GM19043 (cell line): Measurements from ENCODE around the gene IQGAP3.
"Not testable (repeated sequence)": the region's sequence is repeated elsewhere in the genome, so short reads cannot be mapped to it uniquely, and the experiment has no call there.

ENCODE experiments used
- ATAC-seq: cut with Tn5 transposase; IDR thresholded peaks from one replicate; pipeline ENCODE4 v1.9.1; 2021; ENCODE audit warnings: low read depth; ENCODE audit not compliant: unreplicated experiment

Gene IQGAP3, protein sequence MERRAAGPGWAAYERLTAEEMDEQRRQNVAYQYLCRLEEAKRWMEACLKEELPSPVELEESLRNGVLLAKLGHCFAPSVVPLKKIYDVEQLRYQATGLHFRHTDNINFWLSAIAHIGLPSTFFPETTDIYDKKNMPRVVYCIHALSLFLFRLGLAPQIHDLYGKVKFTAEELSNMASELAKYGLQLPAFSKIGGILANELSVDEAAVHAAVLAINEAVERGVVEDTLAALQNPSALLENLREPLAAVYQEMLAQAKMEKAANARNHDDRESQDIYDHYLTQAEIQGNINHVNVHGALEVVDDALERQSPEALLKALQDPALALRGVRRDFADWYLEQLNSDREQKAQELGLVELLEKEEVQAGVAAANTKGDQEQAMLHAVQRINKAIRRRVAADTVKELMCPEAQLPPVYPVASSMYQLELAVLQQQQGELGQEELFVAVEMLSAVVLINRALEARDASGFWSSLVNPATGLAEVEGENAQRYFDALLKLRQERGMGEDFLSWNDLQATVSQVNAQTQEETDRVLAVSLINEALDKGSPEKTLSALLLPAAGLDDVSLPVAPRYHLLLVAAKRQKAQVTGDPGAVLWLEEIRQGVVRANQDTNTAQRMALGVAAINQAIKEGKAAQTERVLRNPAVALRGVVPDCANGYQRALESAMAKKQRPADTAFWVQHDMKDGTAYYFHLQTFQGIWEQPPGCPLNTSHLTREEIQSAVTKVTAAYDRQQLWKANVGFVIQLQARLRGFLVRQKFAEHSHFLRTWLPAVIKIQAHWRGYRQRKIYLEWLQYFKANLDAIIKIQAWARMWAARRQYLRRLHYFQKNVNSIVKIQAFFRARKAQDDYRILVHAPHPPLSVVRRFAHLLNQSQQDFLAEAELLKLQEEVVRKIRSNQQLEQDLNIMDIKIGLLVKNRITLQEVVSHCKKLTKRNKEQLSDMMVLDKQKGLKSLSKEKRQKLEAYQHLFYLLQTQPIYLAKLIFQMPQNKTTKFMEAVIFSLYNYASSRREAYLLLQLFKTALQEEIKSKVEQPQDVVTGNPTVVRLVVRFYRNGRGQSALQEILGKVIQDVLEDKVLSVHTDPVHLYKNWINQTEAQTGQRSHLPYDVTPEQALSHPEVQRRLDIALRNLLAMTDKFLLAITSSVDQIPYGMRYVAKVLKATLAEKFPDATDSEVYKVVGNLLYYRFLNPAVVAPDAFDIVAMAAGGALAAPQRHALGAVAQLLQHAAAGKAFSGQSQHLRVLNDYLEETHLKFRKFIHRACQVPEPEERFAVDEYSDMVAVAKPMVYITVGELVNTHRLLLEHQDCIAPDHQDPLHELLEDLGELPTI (N-terminal part only)

DNA sequence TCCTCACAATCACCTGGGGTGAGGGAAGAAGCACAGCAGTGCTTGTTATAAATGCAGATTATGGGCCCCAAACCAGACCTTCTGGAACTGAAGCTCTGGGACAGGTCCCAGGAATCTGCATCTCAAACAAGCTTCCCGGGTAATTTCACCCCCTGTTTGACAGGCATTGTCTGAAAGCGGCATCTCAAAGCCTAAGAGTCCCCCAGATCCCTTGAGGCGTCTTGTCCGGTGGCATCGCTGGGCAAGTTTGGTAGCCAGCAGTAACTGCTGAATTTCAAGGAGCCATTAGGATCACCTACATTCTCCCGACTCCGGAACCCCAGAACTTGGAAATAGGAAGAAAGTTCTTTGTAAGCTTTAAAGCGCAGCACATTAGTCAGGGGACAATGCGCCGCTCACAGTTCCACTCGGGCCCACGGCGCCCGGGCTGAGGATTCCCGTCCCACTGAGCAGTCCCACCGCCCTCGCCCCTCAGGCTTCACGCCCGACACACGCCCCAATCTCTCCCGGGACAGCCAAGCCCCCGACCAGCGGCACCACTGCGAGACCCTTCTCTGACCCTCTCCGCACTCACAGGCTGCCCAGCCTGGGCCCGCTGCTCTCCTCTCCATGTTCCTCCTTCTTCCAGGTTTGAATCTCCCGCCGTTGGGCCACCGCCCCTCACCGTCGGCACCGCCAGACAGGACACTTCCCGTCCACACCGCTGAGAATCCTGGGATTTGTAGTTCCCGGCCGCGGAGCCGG lies at the start of gene IQGAP3:
TSS of gene IQGAP3 (minus strand) at position 647 of the 744 bp plus-strand sequence. CDS start at position 611, 36 bp downstream.
- ATAC-seq: no peak

DNA sequence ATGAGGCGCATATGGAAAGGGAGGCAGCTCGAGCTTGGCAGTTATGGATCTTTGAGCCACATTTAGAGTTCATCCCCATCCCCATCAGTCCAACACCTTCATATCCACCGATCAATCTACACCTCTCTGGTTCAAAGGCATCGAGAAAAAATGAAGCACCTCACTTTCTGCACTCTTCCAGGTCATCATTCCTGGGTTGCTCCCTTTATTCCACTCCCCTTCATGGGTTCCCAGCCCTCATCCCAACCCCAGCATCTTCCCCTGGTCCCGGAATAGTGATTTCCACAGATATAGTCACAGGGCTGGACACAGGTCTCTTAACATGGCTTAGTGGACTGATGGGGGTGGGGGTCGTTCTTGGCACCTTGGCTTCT lies 47.2 kb upstream of the IQGAP3 start:
- ATAC-seq: no peak

DNA sequence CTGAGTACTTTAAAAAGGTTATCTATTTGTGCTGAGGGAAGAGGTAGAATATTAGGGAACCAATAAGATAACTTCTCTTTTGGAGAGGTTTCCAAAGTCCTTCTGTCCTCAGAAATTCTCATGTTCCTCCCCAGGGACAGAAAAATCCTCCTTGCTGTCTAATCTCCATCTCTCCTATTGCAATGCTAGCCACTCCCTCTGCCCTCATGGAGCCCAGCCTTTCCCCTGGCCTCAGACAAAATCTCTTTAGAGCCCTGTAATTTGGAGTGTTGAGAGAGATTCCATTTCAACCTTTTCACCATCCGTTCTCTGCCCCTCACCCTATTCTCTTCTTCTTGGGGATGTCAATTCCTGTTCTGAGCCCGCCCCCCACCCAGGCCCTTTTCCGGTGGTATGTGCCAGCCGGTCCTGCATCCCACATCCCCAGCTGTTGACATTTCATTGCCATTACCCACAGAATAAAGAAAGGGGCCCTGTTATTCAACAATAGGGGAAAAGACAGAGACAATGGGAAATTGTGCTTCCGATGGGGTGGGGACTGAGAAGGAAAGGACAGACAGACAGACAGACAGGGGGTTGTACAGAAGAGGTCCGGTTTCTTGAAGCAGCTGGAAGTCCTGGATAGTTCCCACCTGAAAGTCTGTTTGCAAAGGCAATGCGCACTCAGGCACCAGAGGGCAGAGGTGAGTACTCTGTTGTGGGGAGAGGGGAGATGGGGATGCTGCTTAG lies 46.7 kb upstream of the IQGAP3 start, which contains the start of gene HAPLN2:
TSS of gene HAPLN2 (plus strand) at position 563 of the 729 bp plus-strand sequence. CDS start 4,076 bp downstream, outside the sequence.
- ATAC-seq: no peak

DNA sequence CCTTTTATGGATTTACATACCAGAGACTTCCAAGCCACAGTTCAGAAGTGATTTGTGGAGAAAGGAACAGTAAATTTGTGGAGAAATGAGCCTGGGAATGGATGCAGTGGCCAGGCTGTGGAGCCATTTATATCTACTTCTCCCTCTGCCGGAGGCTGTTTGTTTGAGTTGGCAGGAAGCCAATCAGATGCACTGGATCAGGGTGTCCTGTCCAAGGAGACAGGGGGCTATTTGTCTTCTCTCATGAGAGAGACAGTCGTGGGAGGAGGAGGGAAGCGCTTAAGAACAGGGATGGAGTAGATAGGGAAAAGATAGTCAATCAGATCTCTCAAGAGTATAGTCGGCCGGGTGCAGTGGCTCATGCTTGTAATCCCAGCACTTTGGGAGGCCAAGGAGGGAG lies 44.1 kb upstream of the IQGAP3 start:
- no peak for ATAC-seq

DNA sequence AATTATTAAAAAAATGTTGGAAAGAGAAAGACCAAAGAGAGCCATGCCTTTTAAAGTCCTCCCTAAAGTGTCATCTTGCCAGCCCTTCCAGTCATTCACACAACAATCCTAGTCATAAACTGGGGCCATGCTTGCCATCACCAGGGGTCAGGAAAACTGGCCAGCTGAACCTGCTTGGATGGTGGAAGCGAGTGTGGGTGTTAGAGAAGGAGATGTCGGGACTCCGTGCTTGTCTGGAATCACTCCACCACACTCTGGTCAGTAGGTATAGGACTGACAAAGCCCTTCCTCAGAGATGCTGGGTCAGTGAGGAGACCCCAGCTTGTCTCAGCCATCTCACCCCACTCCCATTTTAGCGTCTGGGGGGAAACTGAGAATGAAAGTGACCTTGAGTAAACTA lies 43.6 kb upstream of the IQGAP3 start:
- no peak for ATAC-seq

DNA sequence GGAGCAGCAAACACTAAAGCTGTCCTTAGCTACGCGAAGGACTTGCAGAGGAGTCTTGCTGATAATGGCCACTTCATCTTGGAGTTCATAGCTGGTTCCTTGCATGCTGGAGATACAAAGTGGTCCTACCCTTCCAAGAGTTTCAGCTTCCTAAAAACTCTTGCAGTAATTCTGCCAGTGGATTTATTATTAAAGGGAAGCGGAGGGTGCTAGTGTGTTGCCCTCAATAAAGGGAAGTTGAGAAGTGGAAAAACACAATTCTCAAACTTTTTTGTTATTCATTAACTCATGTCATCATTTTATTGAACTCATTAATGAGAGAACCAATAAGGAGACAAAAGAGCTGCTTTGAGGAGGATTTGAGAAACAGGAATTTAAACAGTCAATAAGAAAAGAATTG lies 40.3 kb upstream of the IQGAP3 start:
- no peak for ATAC-seq

DNA sequence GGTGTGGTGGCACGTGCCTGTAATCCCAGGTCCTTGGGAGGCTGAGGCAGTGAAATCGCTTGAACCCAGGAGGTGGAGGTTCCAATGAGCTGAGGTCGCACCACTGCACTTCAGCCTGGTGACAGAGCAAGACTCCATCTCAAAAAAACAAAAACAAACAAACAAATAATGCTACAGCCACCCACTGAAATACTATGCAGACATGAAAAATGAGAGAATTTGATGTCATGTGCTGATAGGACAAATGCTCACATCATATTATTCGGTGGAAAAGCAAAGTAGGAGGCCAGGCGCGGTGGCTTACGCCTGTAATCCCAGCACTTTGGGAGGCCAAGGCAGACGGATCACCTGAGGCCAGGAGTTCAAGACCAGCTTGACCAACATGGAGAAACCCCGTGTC lies 37.7 kb upstream of the IQGAP3 start:
- ATAC-seq: not testable (repeated sequence)

DNA sequence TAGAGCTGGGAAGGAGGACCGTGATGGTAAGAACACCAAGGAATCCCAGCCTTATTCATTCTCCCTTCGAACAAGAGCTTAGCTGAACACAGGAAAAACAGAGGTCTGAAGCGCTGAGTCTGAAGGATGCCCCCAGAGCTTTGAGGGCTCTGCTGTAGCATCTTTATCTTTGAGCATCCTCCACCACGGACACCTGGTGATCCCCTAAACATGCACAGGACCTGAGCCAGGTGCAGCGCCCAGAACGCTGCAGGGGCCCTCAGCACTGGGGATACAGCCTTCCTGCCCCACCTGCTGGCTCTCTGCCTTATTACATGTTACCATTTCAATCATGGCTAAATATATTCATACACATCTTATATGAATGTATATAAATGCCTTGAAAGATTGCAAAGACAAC lies 36.6 kb upstream of the IQGAP3 start:
- ATAC-seq: no peak

DNA sequence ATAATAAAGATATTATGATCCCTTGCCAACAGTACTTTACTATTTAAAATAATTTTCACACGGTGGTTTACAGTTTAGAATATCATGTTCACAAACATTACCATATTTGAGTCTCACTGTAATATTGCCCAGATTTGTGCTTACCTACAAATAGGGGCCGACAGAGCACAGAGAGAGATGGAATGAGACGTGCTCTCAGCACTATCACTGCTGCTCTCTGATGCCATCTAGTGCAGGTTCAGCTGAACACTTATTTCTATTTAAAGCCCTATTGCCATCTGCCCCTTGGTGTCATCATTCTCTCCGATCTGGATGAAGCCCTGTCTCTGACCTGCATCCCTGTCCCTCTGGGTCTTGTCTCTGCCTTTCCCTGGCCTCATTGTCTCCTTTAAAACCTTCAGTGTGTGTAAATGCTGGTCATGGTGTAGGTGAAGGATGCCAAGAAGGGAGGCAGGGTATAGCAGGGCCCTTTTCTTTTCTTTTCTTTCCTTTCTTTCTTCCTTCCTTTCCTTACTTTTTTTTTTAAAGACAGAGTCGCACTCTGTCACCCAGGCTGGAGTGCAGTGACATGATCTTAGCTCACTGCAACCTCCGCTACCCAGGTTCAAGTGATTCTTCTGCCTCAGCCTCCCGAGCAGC lies 35.8 kb upstream of the IQGAP3 start:
- ATAC-seq: peak; percentile 55

DNA sequence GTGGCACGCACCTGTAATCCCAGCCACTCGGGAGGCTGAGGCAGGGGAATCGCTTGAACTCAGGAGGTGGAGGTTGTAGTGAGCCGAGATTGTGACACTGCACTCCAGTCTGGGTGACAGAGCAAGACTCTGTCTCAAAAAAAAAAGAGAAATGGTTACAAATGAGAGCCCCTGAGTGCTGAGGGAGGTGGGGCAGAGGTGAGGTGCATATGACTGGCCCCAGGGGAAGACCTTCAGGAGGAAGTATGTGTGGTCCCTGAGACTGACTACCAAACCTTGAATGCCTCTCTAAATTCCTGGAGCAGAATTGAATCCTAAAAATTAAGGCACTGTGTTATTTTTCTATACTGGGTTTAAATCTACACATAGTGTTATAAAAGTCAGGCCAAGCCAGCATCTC lies 35.0 kb upstream of the IQGAP3 start:
- ATAC-seq: not testable (repeated sequence)

DNA sequence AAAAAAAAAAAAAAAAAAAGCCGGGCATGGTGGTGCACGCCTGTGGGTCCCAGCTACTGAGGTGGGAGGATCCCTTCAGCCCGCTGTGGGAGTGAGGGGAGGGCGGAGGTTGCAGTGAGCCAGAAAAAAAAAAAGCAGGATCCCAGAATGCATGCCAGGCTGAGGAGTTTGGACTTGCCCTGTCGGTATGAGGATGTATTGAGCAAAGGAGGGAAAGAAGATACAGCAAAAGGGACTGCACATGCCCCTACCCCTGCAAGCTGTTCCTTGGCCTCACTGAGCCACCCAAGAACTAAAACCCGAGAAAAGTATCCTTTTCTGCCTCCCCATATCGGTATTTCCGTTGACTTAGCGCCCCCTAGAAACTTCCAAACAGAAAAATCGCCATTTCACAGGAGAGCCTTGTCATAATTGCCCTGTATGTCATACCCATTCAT lies 30.2 kb upstream of the IQGAP3 start:
- ATAC-seq: no peak

DNA sequence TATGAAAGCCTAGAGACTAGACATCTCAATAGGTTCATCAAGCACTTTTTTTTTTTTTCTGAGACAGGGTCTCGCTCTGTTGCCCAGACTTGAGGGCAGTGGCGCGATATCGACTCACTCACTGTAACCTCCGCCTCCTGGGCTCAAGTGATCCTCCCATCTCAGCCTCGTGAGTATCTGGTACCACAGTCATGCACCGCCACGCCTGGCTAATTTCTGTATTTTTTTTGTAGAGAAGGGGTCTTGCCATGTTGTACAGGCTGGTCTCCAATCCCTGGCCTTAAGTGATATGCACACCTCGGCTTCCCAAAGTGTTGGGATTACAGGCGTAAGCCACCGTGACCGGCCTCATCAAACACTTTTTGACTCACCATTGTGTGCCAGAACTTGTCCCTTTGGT lies 29.5 kb upstream of the IQGAP3 start:
- ATAC-seq: no peak

DNA sequence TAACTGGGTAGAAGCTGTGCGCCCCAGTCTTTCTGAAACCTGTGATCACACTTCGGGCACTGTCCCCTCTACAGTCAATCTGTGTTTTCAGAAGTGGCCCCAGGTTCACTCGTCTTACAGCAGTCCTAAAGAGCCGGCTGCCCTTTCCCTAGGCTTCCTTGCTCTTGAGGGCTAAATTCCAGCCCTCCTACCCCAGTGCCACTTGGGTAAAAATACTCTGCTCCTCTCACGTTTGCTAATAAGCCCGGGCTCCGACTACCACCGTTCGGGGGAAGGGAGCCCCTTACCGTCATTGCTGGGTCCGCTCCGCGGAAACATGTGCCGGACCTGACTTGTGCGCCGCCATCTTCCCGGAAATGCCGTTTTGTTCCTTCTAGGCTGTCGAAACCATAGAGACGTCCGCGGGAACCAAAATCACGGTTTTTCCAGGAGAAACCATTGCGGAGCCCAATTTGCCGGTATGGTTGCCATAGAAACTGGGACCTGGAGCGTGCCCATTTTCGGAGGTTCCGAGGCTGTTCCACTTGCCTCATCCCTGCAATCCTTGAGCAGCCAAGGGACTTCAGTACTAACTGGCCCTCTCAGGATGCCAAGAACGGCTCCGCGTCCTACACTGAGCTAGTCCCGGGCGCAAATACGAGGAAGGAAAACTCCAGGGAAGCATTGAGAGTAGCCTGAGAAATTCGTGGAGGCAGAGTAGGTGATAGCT lies 28.9 kb upstream of the IQGAP3 start, which contains the start of gene GPATCH4:
TSS of gene GPATCH4 (minus strand) at position 358 of the 709 bp plus-strand sequence.
- no peak for ATAC-seq

DNA sequence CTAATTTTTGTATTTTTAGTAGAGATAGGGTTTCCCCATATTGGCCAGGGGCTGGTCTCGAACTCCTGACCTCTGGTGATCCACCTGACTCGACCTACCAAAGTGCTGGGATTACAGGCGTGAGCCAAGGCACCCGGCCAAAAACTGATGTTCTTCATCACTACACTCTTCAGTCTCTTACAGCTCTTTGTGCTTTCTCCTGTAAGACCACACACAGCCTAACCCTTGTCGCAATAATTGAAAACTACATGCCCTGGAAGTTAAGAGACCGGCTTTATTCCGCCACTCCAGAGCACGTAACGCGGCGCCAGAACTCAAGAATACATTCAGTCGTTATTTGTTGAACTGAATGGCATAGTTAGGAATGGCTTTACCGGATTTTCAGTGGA lies 28.4 kb upstream of the IQGAP3 start:
- no peak for ATAC-seq

DNA sequence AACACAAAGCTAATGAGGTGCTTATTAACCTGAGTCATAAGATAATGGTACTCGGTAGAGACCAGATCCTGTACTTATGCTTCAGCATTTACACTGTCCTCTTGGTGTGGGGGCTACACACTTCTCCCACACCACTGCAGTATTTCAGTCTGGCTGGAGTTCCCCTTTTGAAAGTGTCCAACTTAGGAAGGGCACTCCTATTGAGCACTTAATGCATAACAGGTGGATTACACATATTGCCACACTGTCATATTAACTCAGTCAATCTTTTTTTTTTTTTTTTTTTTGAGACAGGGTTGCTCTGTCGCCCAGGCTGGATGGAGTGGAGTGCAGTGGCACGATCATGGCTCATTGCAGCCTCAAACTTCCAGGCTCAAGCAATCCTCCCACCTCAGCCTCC lies 27.4 kb upstream of the IQGAP3 start:
- no peak for ATAC-seq

DNA sequence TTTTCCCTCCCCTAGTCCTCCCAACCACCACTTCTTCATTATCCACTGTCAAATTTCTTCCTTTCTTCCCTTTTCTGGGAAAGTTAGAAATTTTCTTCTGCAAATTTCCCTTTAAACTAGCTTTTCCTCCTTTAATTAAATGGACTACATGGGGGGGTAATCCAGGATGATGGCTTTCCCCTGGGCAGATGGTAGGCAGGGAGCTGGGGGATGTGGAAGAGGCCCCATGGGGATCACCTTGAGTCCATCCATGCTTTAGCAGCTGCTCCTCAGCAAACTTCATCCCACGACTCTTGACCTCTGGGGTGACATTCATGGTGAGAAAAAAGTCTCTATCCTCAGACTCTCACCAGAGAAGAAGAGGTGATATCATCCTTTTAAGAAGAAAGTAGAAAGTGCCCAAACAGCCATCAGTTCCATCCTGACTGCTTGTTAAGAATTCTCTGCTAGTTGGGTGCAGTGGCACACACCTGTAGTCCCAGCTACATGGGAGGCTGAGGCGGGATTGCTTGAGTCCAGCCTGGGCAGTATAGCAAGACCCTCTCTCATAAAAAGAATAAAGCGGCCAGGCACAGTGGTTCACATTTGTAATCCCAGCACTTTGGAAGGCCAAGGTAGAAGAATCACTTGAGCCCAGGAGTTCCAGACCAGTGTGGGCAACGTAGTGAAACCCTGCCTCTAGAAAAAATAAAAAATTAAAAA lies 26.5 kb upstream of the IQGAP3 start:
- no peak for ATAC-seq

DNA sequence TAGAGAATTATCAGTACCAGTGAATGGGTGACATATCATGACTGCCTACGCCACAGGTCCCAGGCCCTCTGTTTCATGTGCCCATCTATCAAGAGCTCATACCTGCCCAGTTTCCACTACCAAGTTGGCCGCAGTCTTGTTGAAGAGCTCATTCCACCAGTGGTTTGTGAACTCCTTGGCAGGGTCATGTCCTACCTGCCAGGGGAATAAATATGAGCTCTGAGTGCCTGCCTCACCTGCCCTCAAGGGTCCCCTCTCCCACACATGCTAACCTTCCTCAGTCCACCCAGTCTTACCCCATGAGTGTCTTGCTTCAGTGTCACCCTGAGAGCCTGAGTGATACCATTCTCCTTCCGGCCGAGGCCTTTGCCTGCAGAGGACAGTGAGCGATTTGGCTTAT lies 25.8 kb upstream of the IQGAP3 start:
- no peak for ATAC-seq
